Daoy (cell line): ENCODE data around the gene RBP4. TPM values are rescaled to one million over a fixed set of nuclear protein-coding genes. Genes with fewer than 3 reads are reported as not detected.
"Not testable (repeated sequence)": the region's sequence is repeated elsewhere in the genome, so short reads cannot be mapped to it uniquely, and the experiment has no call there.

ENCODE experiments used
- DNase-seq: peaks from one replicate; pipeline ENCODE4 v3.0.0-alpha.2; 2015; ENCODE audit warnings: low read depth
- total RNA-seq: library from RNA; depleted of rRNA; stranded (reverse); fragments of >200 nt; shearing (Covaris generic); gene quantifications from 2 replicates; pipeline ENCODE4 v1.2.3, GENCODE V29; 2014; rRNA removed

The RBP4 gene
- total RNA-seq, 1 experiment from 2014 or later: not detected

GRCh38 chr10:93566435-93567276 lies 34.4 kb downstream of the RBP4 start, which contains the start of gene FFAR4:
FFAR4 (plus strand) TSS chr10:93566665; CDS start chr10:93566721, 56 bp downstream.
- DNase-seq: no peak

GRCh38 chr10:93565446-93565845 lies 35.6 kb downstream of the RBP4 start:
- DNase-seq: no peak

- no peak for DNase-seq
Observed at GRCh38 chr10:93560541-93560940, 40.5 kb downstream of the RBP4 start.

- no peak for DNase-seq
Observed at GRCh38 chr10:93559490-93559889, 41.5 kb downstream of the RBP4 start.

- peak; percentile 66 for DNase-seq
Observed at GRCh38 chr10:93554760-93555432, 46.1 kb downstream of the RBP4 start.

GRCh38 chr10:93554316-93554663 lies 46.7 kb downstream of the RBP4 start:
- no peak for DNase-seq

GRCh38 chr10:93553482-93554315 lies 47.3 kb downstream of the RBP4 start:
- DNase-seq: no peak

- DNase-seq: no peak
Observed at GRCh38 chr10:93552780-93553179, 48.3 kb downstream of the RBP4 start.

GRCh38 chr10:93550606-93551005 lies 50.4 kb downstream of the RBP4 start:
- no peak for DNase-seq

- DNase-seq: no peak
Observed at GRCh38 chr10:93548376-93549071, 52.5 kb downstream of the RBP4 start.

- no peak for DNase-seq
Observed at GRCh38 chr10:93547522-93547921, 53.5 kb downstream of the RBP4 start.

- DNase-seq: not testable (repeated sequence)
Observed at GRCh38 chr10:93546995-93547394, 54.0 kb downstream of the RBP4 start.

- peak; percentile 52 for DNase-seq
Observed at GRCh38 chr10:93542358-93542791, 58.7 kb downstream of the RBP4 start.

Other genes with a start within 250 kb of the RBP4 start
- 124 and 132 TPM in 2 replicates for gene MYOF, start 118.9 kb downstream of the RBP4 start, total RNA-seq
- 98.9 and 128 TPM in 2 replicates for gene CEP55, start 104.6 kb downstream of the RBP4 start, total RNA-seq
- gene FFAR4, start 34.6 kb downstream of the RBP4 start, total RNA-seq: not detected in 2 replicates
- gene PDE6C, start 11.3 kb upstream of the RBP4 start, total RNA-seq: not detected in 2 replicates
- gene FRA10AC1, start 101.4 kb upstream of the RBP4 start, total RNA-seq: 2.5 and 3.2 TPM in 2 replicates
- not detected in 2 replicates for gene LGI1, start 156.7 kb upstream of the RBP4 start, total RNA-seq